NCI-H1092 treated with DMSO at 0.1 percent for 48 hours (cell line): ENCODE results near the gene MAP3K20.
"Not testable (repeated sequence)": the region's sequence is repeated elsewhere in the genome, so short reads cannot be mapped to it uniquely, and the experiment has no call there.

Experiments used
- DNase-seq: peaks from one replicate; lab custom pipeline; 2025; lab: John Stamatoyannopoulos, UW

Gene MAP3K20

DNA sequence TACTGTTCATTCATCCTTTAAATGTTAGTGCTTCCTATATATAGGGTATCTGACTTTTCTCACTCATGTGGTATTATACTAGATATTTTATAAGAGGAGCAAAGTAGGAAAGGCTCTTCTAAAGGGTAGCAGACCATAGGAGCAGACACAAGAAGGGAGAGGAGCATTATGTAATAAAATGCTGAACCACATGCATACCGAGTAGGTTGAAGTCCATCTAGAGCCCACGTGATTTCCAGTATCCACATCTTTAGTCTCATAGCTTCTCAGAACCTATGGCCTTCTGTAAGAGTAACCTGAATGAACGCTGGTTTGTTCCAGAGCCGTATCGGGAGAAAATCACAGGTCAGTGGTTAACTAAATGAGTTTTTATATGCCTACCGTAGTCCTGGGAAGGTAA is 85.9 kb downstream of the MAP3K20 start:
- no peak for DNase-seq

DNA sequence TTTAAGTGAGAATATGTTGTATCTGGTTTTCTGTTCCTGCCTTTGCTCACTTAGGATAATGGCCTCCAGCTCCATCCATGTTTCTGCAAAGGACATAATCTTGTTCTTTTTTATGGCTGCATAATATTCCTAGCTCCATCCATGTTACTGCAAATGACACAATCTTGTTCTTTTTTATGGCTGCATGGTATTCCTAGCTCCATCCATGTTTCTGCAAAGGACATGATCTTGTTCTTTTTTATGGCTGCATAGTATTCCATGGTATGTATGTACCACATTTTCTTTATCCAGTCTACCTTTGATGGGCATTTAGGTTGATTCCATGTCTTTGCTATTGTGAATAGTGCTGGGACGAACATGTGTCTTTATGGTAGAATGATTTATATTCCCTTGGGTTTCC is 87.7 kb downstream of the MAP3K20 start:
- not testable (repeated sequence) for DNase-seq

DNA sequence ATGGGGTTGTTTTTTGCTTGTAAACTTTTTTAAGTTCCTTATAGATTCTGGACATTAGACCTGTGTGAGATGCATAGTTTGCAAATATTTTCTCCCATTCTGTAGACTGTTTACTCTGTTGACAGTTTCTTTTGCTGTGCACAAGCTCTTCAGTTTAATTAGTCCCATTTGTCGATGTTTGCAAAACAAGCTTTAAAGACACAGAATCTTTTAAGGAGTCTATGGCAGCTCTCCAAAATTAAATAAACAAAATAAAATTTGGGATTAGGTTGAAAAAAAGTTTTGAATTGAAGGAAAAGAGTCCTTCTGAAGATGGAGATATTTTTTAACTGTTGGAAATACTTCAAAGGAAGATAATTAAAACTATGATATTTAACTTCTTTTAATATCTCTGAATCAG is 88.8 kb downstream of the MAP3K20 start:
- no peak for DNase-seq

DNA sequence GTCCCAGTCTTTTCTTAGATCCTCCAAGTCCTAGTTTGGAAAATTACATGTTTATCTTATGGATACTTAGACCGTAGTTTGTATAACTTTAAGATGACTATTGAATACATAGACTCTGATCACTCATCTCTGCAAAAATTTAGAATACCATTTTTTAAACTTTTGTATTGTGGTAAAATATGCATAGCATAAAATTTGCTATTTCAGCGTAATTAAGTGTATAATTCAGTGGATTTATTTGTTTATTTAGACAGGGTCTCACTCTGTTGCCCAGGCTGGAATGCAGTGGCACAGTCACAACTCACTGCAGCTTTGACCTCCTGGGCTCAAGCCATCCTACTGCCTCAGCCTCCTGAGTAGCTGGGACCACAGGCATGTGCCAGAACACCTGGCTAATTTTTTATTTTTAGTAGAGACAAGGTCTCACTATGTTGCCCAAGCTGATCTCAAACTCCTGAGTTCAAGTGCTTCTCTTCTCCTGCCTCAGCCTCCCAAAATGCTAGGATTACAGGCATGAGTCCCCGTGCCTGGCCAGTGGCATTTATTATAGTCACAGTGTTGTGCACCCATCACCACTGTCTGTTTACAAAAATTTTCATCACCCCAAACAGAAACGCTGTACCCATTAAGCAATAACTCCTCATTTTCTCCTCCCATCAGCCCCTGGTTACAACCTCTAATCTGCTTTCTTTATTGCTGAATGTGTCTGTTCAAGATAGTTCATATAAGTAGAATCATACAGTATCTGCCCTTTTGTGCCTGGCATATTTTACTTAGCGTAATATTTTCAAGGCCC is 90.0 kb downstream of the MAP3K20 start:
- no peak for DNase-seq

DNA sequence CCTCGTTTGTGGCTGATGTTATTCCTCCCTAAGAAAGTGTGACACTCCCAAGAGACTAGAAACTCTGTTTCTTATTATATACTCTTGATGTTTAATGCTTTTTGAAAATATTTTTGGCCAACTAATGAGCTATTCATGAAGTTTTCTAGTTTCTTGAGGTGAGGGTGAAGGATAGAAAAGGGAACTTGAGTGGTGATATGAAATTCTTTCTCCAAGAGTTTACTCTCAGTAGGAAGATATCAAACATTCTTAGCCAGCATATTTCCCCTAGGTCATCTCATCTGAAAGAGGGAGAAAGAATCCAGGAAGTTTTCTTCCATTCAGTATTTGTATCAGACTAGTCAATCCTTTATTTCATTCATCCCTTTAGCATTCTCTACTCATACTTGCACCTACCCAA is 95.7 kb downstream of the MAP3K20 start:
- DNase-seq: no peak

GRCh38 chr2:173171924-173172643 is 96.4 kb downstream of the MAP3K20 start:
- no peak for DNase-seq

- DNase-seq: not testable (repeated sequence)
These were observed 98.7 kb downstream of the MAP3K20 start for GRCh38 chr2:173174339-173174738.

DNA sequence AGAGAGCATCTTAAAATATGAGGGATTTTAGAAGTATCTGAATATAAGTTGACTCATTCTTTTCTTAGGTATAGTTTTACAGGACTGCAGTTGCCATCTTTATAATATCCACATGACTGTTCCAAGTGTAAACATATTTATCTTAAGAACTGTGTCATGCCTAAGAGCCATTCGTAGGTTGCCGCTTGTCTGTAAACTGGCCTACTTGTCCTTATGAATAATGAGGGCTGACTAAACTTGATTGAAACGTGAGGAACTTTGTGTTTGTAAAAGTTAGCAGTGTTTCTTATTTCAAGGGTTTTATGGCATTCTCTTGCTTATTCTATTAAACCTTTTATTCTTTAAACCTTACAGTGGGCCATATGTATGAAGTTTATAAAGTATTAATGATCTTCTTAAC is 99.6 kb downstream of the MAP3K20 start:
- DNase-seq: no peak

DNA sequence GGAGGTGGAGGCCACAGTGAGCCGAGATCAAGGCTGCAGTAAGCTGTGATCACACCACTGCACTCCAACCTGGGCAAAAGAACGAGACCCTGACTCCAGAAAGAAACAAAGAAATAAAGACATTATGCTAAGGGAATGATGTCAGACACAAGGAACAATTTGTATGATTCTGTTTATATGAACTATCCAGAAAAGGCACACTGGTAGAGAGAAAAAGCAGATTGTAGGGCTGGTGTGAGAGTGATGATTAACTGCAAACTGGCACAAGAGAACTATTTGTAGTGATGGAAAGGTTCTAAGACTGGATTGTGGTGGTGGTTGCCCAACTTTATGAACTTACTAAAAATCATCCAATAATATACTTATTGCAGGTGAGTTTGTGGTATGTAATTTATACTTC is 106.3 kb downstream of the MAP3K20 start:
- no peak for DNase-seq

GRCh38 chr2:173184031-173185004 is 108.7 kb downstream of the MAP3K20 start:
- DNase-seq: no peak

DNA sequence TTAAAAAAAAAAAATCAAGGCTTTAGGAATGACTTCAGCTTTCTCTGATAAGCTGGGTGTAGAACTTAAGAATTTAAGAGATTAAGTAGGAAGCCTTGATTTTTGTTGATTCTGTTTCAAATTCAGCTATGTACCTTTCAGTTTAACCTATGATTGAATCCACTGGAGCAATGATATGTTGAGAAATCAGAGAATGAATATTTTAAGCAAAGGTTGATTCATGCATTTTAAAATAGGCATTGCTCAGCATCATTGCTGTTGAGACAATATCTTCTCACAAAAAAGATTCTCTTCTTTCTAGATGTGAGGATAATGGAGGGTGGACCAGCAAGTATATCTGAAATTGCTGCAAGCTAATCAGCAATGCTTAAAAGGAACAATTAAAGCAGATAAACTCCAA is 109.8 kb downstream of the MAP3K20 start:
- DNase-seq: no peak

GRCh38 chr2:173187941-173188788 is 112.5 kb downstream of the MAP3K20 start:
- DNase-seq: no peak

GRCh38 chr2:173191601-173192000 is 116.0 kb downstream of the MAP3K20 start:
- no peak for DNase-seq

DNA sequence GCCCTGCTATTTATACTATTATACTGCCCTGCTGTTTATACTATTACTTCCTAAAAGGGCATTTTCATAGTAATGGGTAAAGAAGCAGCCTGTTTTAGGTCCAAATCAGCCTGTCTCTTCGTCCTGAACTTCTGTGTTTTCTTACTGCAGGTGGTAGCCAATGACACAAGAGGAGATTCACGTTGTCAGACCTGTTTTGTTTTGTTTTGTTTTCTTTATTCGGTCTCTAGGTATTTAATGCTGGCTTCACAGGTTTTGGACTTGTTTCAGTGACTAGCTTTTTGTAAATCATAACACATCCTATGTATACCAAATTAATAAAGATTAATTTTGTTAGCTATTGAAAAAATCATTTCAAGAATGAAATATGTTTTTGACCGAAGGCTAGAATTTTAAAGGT is 116.4 kb downstream of the MAP3K20 start:
- no peak for DNase-seq

DNA sequence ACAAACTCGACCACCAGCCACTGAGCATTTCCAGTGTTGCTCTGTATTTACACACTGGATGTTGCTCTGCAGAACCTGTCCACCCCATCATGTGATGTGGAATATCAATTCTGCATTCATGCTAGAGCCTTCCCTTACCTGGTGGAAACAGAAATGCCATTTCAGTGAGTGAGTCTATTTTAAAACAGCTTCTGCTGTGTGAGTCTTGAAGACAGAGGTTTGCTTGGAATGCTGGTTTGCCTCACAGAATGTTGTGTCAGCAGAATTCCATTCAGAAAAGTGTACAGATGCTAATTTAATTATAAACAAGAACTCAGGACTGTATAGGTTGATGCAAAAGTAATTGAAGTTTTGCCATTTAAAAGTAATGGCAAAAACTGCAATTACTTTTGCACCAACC is 118.3 kb downstream of the MAP3K20 start:
- DNase-seq: no peak

DNA sequence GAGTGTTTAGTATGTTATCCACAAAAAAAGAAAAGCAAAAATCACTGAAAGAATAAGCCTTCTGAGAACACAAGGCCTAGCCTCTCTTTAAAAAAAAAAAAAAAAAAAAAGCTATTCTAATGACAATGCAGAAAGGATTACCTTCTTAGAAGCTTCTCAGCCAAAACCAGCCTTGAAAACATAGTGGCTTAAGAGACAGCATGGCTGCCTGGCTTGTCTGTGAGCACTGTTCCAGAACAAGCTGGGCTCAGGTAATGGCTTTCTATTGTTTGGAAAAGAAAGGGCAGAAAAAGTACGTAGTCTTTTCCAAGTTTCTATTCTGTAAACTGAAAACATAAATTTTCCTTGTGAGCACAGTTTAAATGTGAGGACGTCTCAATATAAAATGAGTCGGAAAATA is 119.5 kb downstream of the MAP3K20 start:
- DNase-seq: no peak

GRCh38 chr2:173196080-173196479 is 120.4 kb downstream of the MAP3K20 start:
- no peak for DNase-seq

DNA sequence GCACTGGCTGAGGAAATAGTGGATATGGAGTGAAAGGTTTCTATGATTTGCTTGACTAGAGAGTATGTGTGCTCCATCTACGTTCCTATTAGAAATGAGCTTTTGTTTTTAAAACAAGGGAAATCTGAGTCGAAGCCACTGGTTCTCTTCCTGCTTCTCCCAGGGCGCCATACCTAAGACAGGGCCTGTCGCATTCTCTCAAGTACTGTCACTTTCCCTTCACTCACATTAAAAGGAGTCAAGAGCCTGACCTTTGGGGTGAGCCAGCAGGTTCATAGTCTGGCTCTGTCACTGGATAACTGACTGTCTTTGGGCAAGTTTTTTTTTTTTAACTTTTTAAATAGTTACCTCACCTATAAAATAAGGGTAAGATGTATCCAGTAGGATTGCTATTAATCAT is 121.0 kb downstream of the MAP3K20 start:
- no peak for DNase-seq

DNA sequence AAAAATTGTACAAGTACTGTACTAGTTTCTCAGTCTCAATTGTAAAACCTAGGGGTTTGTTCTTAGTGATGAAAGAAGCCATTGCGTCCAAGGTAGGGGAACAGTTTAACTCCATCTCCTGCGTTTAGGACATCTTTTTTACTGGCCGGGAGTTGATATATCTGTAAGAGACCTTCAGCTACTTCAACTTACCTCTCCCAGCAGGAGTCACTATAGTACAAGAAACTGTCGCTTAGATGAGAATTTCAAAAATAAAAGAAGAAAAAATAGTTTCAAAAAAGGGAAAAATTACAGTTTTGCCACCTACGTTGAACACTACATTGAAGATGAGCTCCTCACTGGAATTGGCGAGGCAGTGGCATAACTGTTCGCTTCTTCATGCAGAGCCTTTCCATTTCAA is 122.7 kb downstream of the MAP3K20 start:
- no peak for DNase-seq

GRCh38 chr2:173199294-173199693 is 123.6 kb downstream of the MAP3K20 start:
- DNase-seq: no peak

DNA sequence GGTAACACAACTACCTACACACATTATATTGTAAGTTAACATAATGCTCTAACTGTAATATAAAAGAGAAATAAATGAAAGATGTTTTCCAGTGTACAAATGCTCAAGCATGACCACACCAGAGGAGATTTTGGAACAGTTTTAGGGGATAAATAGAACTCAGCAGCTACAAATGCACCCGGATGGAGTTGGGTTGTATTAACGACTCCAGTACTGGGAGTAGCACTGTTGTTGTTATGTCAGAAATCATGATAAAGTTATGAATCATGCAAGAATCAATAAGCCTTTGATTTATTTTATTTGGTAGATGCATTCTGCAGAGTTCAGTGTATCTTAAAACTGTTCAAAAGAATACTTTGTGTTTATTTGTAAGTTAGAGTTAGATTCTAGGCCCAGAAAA is 126.9 kb downstream of the MAP3K20 start:
- no peak for DNase-seq
